HG02970 (cell line): ENCODE results near the gene ENPP1.
"Not testable (repeated sequence)": the region's sequence is repeated elsewhere in the genome, so short reads cannot be mapped to it uniquely, and the experiment has no call there.

Experiments
- ATAC-seq: cut with Tn5 transposase; IDR thresholded peaks from one replicate; pipeline ENCODE4 v1.9.1; 2021; ENCODE audit warnings: mild to moderate bottlenecking, moderate library complexity, moderate number of reproducible peaks; ENCODE audit not compliant: unreplicated experiment, low FRiP score

Gene ENPP1

DNA sequence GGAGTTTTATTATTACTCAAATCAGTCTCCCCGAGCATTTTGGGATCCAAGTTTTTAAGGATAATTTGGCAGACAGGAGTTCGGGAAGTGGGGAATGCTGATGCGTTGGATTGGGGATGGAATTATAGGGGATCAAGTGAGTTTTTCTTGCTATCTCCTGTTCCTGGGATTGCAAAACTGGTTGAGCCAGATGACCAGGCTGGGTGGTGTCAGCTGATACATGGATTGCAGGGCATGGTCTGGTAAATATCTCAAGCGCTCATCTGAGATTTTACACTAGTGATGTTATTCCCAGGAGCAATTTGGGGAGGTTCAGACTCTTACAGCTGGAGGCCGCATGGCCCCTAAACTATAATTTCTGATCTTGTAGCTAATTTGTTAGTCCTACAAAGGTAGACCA lies 54.7 kb downstream of the ENPP1 start:
- no peak for ATAC-seq

DNA sequence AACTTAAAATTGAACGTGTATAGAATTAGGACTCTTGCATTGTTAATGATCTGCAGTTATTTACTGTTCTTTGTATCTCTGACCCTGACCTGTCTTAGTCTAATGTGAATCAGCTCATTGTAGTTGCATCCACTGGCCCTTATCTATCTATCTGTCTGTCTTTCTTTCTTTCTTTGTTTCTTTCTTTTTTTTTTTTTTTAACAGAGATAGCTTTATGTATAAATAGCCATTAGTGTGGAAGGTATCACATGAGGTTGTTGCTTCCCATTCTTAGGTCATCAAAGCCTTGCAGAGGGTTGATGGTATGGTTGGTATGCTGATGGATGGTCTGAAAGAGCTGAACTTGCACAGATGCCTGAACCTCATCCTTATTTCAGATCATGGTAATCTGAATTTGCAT lies 59.9 kb downstream of the ENPP1 start:
- ATAC-seq: no peak

DNA sequence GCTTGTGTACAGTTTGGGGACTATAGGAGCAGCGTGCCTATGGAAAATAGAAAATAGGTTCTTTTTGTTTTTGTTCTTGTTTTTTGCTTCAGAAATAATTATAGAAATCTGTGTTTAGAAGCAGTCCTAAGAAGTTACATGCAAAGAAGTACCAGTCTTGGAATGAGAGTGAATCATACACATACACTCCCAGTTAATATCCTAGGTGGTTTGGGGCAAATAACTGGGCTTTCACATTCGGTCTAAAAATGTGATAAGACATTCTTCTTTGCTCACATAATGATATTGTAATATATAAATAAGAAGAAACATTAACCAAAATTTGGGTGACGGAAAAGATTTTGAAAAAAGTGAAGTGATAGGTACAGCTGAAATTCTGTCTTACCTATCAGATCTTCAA lies 61.0 kb downstream of the ENPP1 start:
- ATAC-seq: no peak

DNA sequence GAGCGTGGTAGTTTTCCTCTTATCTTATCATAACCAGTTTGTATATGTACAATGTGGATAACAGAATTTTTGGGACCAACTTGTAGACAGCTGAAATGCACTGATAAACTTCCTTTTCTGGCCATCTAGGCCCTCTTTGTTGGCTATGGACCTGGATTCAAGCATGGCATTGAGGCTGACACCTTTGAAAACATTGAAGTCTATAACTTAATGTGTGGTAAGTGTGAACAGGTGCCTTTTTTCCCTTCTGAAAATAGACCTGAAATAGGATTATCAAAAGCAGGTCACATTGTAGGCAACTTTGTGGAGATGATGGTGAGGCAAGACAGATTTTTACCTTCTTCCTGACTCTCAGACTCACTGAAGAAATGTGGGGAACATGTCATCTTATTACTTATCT lies 67.8 kb downstream of the ENPP1 start:
- ATAC-seq: no peak

DNA sequence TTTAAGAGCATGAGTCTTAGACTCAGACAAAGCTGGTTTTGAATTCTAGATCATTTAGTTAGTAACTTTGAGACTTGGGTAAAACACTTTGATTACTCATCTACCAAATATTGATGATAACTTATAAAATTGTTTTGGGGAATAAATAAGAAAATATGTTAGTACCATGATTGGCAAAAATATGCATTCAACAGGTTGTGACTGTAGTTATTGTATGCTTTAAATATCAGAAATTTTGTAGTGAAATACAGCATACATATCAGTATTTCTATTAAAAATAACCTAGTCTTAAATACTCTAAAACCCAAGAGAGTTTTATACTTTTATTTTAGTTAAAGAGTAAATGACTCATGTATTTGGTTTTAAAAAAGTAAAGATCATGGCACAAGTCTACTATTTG lies 68.7 kb downstream of the ENPP1 start:
- no peak for ATAC-seq

DNA sequence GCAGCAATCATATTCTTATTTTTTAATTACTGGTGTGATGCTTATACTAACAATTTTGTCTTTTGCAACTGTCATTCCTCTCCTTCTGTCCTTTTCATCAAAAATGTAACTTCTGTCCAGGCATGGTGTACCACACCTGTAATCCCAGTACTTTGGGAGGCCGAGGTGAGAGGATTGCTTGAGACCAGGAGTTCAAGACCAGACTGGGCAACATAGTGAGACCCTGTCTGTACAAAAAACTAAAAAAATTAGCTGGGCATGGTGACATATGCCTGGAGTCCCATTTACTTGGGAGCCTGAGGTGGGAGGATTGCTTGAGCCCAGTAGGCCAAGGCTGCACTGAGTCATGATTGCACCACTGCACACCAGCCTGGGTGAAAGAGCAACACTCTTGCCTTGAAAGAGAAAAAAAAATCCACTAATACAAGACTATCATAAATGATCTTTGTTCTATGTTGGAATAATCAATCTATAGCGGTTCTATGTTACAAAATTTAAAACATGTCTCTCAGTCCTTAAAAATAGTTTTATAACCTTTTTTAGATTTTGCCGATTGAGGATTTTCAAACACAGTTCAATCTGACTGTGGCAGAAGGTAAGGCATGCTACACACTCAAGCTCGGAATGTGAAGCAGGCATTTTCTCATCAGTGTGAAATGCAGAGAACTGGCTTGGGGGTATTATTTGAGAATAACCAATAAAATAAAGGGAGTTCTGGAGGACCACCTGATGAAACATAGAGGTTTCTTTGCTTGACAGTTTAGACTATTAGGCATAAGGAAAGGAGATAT lies 70.4 kb downstream of the ENPP1 start:
- no peak for ATAC-seq

DNA sequence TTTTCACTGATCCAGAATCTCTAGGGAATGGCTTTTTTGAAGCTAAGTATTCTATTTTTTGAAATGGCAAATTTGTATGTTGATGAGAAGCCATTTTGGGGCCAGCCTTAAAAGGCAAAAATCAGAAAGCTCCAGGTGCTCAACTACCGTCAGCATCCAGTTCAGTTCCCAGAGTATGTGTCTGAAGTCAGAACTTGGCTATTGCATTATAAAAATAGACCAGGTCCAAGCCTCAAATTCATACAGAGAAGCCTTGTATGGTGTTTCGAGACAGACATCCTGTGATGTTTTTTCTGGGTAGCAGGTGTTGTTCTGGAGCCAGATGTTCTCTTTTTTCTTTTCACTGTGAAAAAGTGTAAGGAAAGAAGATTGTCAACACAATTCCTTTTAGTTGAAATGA lies 75.2 kb downstream of the ENPP1 start:
- ATAC-seq: no peak

DNA sequence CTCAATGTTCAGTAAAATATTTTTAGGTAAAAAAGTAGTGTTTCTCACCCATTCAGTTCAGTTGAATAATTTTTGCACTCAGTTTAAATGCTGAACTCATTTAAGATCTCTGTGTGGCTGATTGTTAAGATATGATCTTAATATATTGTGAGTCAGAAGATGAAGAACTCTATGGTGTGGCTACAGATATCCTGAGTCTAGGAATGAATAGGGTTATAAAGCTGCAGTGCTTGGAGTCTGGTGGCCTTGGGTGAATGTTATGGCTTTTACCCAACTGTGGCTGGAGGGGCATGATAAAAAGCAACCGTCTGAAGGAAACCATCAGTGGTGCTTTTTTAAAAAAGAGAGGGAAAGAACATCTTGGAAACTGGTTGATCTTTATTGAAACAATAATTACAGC lies 77.4 kb downstream of the ENPP1 start:
- ATAC-seq: no peak

DNA sequence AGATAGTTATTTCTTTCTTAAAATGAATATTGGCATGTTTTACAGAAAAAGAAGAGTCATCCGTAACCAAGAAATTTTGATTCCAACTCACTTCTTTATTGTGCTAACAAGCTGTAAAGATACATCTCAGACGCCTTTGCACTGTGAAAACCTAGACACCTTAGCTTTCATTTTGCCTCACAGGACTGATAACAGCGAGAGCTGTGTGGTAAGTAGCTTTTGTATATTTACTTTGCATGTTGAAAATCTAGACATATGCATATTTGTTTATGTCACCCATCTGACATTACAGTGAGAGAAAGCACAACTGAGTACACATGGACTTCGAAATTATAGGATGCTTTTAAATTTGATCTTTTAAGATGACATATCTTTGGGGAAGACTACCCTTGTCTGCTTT lies 78.7 kb downstream of the ENPP1 start:
- no peak for ATAC-seq

DNA sequence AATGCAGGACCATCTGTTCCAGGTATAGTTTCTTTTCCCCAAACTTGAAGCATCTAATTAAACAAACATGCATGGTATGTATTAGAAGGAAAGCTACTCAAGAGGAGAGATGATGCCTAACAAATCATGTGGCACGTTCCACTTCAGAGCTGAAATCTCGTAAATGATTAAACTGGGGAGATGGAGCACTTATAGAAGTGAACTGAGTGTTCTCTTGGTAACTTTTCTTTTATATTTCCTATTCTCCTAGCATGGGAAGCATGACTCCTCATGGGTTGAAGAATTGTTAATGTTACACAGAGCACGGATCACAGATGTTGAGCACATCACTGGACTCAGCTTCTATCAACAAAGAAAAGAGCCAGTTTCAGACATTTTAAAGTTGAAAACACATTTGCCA lies 82.3 kb downstream of the ENPP1 start:
- no peak for ATAC-seq

DNA sequence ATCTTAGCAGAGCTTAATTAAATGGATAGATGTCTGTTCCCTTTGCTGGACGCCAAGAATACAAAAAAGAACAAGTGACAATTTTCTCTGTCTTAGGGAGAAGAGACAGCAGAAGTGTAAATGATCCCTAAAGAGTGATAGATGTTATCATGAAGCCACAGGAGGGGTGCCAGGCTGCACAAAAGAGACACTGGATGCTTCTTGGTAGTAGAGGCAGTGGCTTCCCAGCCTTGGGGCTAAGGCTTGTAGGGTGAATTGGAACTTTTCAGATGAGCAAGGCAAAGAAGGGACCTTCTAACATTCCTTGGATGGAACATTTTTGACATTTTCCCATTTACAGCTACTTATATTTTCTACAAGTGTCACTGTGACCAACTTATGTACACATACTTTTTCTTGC lies 85.4 kb downstream of the ENPP1 start:
- ATAC-seq: no peak

DNA sequence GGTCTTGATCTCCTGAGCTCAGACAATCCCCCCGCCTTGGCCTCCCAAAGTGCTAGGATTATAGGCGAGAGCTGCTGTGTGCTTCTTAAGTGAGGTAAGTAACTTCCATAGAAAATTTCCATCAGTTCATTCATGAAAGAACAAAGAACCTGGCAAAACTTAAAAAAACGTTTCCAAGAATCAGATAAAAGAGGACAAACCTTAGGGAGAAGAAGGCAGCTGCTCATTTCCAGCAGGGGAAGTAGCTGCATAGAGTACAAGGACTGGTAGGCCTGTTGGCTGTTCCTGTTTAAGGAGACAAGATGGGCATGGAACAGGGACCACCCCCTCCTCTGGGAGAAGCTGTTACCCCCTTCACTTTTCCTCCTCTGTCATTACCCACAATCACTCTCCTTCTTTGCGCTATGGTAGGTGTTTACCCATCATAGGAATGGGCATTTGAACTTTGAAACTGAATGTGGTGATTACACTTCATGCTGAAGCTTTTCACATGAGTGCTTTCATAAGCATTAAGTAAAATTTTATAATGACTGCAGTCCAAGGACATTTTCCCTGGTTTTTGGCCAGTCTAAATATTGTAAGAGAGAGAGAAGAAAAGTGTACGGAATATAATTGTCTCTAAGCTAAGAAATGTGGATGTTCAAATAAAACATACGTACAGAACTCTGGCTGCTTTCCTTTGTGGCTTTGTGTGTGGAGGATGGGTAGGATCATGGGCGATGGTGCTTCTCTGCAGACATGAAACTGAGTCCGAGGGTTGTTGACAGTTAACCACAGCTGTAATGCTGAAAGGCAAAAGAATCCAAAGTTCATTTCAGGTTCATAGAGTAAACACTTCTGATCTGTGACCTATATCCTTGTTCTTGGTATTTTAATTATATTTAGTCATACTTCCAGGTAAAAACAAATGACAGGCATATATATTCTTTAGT lies 86.9 kb downstream of the ENPP1 start:
- no peak for ATAC-seq

DNA sequence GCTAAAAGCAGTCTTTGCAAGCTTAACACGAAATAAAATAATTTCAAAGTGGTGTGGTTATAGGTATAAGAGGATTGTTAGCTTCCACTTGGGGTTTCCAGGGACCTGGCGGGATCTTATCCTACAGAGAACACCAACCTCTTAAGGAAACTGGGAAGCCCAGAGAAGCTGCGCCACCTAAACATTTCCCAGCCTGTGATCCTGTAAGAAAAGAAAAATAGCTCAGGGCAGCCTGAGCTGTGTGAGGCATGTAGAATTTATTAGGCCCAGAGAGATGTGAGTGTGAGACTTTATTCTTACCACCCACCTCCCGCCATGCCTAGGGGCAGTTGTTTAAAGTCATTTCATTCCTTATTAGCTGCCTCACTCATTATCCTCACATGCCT lies 89.2 kb downstream of the ENPP1 start:
- ATAC-seq: no peak

DNA sequence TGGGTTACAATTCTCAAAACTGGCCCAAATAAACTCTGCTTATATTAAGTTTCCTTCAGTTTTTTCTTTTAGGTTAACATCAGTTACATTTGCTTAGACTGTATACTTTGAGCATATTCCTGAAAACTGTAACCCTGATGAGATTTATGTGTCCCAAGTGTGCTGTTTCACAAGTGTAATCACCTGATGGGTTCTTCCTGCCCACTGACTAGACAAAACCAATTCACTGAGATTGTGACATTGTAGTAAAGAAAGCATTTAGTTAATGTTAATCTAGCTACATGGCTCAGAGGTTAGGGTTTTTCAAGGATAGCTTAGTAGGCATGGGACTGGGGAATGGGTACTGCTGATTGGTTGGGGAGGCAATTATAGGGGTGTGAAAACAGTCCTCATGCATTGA lies 89.8 kb downstream of the ENPP1 start:
- ATAC-seq: no peak

DNA sequence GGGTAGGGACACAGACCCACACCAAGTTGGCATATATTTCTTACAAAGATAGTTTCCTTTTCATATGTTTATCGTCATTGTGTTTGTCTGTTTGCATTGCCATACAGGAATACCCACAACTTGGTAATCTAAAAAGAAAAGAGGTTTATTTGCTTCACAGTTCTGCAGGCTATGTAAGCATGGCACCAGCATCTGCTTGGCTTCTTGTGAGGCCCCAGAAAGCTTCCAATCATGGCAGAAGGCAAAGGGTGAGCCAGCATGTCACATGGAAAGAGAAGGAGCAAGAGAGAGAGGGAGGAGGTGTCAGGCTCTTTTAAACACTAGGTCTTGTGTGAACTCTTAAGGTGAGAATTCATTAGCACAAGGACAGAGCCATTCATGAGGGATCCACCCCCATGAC lies 90.9 kb downstream of the ENPP1 start:
- ATAC-seq: no peak

DNA sequence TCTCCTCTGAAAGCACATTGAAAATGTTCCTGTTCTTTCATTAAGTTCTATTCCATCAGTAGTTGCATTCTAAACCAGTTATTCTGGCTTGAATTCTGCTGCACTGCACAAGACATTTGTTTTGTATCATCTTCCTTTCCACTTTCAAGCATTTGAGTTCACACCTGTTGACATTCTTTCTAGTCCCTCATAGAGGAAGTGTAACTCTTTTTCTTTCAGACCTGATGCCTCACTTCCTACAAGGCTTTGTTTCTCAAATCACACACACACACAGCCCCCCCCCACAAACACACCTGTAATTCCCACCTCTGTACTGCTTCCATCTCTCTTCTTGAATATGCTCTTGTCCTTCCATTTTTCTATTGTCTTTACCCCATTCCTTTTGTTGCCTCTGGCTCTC lies 92.4 kb downstream of the ENPP1 start:
- no peak for ATAC-seq

DNA sequence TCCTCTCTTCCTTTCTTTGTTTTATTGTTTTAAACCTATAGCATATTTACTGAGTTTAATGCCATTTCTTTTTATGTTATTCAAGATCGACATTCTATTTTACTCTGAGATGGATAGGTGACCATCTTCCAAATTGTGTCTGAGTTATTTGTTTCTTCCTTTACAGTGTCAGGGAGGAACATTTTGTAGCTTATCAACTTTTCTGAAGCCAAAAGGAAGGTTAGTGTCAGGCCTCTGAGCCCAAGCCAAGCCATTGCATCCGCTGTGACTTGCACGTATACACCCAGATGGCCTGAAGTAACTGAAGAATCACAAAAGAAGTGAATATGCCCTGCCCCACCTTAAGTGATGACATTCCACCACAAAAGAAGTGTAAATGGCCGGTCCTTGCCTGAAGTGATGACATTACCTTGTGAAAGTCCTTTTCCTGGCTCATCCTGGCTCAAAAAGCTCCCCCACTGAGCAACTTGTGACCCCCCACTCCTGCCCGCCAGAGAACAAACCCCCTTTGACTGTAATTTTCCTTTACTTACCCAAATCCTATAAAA lies 93.6 kb downstream of the ENPP1 start:
- not testable (repeated sequence) for ATAC-seq

DNA sequence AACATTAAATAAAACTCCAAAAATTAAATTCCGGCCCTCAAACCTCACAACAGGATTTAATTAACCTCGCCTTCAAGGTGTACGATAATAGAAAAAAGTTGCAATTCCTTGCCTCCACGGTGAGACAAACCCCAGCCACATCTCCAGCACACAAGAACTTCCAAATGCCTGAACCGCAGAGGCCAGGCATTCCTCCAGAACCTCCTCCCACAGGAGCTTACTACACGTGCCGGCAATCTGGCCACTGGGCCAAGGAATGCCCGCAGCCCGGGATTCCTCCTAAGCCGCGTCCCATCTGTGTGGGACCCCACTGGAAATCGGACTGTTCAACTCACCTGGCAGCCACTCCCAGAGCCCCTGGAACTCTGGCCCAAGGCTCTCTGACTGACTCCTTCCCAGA lies 95.9 kb downstream of the ENPP1 start:
- not testable (repeated sequence) for ATAC-seq

DNA sequence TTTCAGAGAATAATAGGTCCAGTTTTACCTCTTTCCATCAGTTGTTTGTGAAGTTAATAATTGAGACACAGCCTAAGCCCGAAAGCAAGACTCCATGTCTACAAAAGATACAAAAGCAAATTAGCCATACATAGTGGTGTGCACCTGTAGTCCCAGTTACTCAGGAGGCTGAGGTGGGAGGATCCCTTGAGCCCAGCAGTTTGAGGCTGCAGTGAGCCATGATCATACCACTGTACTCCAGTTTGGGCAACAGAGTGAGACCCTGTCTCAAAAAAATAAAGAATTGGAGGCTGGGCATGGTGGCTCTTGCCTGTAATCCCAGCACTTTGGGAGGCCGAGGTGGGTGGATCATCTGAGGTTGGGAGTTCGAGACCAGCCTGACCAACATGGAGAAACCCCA lies 101.0 kb downstream of the ENPP1 start:
- ATAC-seq: not testable (repeated sequence)

DNA sequence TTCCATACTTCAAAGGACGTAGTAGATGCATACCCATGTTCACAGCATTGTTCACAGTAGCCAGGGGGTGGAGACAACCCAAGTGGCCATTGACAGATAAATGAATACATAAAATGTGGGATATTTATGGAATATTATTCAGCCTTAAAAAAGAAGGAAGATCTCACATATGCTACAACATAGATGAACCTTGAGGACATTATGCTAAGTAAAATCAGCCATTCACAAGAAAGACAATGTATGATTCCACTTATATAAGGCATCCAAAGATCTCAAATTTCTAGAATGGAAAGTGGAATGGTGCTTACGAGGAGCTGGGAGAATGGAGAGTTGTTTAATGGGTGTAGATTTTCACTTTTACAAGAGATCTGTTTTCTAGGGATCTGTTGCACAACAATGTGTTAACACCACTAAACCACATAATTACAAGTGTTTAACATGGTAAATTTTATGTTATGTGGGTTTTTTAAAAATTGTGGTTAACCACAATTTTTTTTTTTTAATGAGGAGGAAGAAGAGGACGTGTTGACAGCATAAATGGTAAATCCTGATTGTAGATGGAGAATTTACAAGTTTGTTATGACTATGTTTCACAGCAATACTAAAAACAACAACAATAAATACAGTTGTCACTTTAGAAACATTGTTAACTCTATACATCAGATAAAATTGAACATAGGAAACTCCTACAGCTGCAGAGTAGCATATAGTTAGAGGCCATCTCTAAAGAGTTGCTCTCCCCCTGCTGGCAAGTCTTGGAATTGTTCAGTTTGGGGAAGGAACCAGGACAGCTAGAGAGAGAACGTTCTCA lies 101.8 kb downstream of the ENPP1 start:
- peak; percentile 97 for ATAC-seq

DNA sequence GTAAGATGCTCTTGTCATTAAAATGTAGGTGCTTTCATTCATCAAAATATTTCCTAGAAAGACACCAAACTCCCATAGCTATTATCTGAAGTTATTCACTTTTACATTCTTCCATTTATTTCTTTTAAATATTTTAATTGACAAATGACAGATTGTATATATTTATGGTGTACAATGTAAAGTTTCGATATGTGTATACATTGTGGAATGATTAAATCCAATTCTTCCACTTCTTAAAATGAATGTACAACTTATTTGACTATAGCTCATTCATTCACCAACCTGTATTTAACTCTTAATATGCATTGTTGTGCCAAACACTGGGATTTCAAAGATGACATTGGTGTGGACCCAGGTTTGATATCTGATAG lies 102.4 kb downstream of the ENPP1 start:
- ATAC-seq: peak; percentile 11
